Hepatic stellate cell (primary cell): ENCODE data around the gene FCER1G.

Source experiments
- DNase-seq: peaks from one replicate; pipeline ENCODE4 v3.0.0; 2011; ENCODE audit warnings: low spot score

The FCER1G gene

DNA sequence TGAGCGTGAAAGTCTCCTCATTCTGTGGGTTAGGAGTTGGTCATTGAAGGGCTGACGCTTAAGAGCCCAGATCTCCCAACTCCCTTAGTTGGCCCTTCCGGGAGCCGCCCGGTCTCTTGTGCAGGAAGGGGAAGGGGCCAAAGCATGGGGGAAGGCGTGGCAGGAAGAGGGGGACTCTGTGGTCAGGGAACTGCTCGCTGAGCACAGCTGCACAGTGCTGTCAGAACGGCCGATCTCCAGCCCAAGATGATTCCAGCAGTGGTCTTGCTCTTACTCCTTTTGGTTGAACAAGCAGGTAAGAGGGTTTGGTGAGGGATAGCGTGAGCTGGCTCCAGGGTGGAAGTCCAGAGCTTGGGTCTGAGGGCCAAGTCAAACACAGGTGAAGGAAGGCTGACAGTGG is at the start of gene FCER1G:
TSS of gene FCER1G (plus strand) at position 220 of the 400 bp plus-strand sequence. CDS start at position 247, 27 bp downstream.
- DNase-seq: no peak

DNA sequence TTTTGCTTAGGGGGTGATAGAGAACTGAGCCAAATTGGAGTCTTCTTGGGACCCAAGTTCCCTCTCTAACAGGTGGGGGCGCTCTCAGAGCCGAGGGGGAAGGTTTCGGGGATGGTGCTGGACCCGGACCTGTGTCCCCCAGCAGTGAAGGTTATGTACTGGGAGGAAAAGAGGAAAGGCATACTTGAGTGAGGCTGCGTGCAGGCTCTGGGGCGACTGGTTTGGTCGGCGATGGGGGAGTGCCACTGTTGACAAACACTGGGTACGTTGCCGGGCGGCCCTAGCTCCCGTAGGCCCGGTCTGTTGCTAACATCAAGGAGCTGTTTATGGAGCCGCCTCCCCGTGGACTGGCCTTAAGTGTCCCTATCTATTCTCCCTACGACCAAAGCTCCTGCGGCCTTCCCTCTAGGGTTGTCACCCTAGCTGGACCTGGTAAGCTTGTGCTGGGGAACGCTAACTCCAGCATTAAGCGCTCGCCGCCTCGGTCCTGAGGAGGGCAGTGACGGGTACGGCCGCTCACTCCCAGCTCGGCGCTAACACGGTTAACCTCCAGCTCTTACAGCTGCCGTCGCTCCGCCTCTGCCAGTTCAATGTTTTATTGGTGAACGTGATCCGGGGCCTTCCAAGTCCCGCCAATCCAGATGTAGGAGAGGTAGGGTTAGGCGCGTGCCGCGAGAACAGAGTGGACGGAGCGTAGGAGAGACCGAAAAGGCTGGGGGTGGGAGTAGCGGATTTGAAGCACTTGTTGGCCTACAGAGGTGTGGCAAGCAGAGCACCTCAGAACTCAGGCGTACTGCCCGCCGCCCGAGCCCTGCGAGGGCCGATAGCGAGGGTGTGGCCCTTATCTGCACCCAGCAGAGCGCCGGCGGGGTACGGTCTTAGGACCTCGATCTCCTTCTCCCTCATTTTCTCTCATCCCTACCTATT is 49.1 kb upstream of the FCER1G start, which contains the start of gene PPOX:
TSS of gene PPOX (plus strand) at position 685 of the 927 bp plus-strand sequence. CDS start 422 bp downstream, outside the sequence.
- DNase-seq: peak; percentile 97

DNA sequence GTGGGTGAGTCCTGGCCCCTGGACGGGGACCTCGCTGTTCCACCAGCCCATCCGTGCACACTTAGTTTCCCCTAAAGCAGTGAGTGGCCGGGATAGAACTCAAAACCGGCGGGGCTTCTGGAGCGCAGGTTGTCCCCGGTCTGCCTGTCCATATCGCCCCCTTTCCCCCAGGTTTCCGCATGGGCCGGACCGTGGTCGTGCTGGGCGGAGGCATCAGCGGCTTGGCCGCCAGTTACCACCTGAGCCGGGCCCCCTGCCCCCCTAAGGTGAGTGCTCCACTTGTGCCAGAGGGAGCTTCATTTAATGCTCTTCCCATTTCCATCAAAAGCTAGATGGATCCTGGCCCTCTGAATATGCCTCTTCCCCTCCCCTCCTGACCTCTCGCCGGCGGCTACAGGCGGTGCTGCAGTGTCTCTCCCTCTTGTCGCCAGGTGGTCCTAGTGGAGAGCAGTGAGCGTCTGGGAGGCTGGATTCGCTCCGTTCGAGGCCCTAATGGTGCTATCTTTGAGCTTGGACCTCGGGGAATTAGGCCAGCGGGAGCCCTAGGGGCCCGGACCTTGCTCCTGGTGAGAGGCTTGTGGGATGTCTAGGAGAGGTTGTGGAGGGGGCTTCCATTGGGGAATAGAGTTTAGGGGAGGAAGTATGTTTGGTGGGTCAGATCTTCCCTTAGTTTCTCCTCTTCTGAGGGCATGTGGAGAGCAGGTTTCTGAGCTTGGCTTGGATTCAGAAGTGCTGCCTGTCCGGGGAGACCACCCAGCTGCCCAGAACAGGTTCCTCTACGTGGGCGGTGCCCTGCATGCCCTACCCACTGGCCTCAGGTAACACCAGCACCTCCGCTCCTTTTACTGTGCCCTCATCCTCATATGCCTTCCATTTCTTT is 48.2 kb upstream of the FCER1G start:
- no peak for DNase-seq

DNA sequence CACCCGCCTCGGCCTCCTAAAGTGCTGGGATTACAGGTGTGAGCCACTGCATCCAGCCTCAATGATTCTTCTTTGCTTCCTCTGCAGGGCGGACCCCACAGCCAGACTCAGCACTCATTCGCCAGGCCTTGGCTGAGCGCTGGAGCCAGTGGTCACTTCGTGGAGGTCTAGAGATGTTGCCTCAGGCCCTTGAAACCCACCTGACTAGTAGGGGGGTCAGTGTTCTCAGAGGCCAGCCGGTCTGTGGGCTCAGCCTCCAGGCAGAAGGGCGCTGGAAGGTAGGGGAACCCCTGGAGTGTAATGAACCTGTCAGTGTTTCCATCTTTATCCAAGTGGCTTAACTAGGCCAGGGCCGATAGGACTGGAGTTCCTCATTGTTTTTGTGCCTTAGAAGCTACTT is 46.2 kb upstream of the FCER1G start:
- no peak for DNase-seq

DNA sequence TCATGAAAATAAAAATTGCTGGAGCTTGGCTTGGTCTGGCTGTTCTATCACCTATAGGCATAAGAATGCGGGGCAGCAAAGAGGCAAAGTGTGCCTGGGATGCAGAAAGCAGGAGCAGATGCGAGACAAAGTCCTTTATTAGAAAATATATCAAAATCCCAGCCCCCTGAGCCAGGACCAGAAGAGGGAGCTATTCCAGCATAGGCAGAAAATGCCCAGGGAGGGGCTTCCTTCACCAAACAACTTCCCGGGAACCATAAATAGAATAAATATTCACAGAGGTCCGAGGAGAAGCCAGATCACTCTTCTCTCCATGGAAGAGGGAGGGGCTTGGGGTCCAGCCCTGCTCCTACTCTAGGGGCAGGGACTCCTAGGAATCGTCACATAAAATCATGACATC is 43.9 kb upstream of the FCER1G start:
- no peak for DNase-seq

DNA sequence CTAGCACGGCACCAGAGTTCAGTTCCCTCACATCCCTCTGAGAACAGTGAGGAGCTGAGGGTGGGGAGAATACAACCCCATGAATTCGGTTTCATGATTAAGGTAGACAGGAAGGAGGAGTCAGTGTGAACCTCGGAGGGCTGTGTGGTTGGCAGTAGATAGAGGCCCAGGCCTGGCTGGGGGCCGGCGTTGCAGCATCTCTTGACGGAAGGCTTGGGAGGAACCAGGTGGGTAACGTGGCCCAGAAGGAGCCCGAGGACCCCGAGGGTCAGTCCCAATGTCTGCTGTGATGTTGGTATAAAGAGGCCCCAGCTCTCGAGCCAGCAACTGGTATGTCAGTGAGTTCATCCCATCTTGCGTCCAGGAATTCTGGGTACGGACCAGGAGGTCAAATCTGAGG is 43.4 kb upstream of the FCER1G start:
- DNase-seq: no peak

DNA sequence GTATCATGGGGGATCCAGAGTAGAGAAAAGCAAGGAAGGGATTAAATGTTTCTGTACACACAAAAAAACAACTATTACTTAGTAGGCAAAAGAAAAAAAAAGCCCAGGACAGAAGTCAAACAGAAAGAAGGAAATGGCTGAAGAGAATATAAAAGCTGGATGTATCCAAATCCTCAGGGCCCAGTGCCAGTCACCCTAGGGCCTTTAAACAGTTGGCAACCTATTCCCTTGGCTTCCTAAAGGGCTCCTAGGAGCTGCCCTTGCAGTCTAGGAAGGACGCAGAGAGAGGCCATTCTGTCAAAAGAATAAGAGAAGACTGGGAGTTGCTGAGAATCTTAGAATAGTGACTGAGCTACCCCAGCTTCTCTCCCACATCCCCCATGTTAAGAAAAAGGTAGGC is 42.7 kb upstream of the FCER1G start:
- DNase-seq: no peak

DNA sequence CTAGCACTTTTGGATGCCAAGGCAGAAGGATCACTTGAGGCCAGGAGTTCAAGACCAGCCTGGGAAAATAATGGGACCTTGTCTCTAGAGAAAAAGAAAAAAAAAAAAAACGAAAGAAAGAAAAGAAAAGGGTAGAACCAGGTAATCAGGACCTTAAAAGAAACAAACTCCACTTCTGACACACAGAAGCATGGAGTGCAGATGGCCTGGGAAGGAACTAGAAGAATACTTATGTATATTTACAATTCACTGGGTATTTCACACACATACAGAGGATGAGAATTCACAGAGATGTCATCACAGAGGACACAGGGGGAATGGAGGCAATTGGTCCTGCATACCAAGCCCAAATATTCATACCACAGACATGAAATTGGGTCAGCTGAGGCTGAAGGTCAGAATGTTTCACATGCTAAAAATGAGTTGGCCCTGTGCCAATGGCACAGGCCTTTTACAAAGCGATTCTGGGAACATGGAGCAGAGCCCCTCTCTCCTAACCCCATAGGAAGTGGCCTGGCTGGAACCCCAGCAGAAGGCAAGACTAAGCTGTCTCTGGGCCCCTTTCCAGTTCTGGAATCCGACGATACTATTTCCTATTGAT is 42.2 kb upstream of the FCER1G start:
- peak; percentile 97 for DNase-seq

DNA sequence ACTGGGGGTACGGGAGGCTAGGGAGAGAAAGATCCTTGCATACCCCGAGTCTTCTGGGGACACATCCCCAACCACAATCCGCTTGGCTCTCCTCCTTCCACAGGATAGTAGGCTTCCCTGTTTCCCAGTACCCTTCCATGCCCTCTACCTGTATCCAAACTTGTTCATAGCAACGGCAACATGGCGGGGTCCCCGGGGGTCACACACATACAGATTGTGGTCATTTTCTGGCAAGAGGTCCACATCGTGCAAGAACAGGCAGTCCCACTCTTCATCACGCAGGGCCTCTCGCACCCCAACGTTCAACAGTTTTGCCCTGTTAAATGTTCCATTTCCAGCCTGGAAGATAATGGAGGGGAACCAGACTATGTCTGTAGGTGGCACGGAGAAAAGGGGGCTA is 41.4 kb upstream of the FCER1G start:
- DNase-seq: no peak

DNA sequence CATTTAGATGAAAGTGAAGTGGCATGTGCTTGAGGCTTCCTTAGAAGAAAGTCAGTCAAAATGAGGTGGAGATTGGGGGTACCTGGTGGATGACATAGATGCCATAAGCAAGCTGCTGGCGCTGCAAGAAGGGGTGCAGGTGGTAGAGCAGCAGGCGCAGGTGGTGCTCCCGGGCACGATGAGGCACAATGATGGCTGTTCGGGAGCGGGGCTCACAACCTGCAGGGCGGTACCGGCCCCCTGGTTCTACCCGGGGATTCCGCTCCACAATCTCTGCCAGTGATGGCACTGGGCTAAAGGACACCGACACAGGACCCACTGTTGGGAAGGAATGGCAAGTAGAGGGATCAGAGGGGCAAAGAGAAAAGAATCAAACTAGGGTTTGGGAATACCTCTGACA is 40.2 kb upstream of the FCER1G start:
- no peak for DNase-seq

DNA sequence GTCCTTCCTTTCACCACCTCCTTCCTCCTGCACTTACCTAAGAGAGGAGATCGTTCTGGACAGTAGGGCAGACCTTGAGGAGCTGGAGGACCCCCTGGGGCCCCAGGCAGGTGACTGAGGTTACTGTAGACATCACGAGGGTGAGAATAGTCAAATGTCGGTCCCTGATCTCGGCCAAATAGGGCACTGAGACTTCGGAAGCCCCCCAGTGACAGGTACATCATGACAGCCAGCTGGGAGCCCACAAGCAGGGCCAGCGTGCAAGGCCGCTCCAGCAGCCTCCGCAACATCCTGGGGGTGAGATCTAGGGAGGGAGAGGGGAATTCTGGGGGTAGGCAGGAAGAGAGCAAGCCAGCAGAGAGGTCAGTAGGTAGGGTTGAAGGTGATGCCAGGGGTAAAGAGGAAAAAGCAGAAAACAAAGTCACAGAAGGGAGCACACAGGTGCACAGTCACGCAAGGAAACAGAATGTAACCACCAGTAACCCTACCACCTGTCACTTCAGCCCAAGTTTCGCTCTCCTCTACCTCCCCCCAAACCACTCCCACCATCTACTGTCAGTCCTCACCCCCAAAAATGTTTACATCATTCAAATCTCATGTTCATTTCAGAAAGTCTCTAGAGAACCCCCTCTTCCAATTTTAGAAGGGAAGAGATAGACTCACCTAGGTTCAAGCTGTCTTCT is 39.2 kb upstream of the FCER1G start:
- no peak for DNase-seq

DNA sequence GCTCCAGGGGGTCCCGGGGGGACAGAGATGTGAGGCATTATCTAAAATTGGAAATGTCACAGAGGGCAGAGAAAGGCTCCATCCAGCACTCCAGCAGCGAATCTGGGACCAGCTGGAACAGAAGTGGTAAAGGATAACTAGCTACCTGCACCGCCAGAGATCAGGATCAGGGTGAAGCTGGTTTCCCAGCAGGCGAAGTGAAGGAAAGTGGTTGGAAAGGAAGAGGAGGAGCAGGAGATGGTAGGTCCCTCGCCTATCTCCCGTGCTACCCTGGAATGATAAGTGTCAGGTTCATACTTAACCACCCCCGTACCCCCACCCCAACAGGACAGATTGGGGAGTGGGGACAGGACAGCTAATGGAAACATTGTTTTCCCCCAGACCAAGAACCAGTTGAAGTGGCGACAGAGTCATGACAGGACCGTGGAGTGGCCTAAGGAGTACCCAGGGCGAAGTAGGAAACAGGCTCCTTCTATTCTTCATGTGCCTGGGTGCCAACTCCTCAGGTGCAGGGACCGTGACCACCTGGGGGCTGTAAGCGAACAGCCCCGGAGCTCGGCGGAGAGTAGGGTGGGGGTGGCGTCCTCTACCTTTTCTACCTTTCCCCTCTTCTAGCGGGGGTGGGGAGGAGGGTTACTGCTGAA is 38.5 kb upstream of the FCER1G start:
- DNase-seq: peak; percentile 16

DNA sequence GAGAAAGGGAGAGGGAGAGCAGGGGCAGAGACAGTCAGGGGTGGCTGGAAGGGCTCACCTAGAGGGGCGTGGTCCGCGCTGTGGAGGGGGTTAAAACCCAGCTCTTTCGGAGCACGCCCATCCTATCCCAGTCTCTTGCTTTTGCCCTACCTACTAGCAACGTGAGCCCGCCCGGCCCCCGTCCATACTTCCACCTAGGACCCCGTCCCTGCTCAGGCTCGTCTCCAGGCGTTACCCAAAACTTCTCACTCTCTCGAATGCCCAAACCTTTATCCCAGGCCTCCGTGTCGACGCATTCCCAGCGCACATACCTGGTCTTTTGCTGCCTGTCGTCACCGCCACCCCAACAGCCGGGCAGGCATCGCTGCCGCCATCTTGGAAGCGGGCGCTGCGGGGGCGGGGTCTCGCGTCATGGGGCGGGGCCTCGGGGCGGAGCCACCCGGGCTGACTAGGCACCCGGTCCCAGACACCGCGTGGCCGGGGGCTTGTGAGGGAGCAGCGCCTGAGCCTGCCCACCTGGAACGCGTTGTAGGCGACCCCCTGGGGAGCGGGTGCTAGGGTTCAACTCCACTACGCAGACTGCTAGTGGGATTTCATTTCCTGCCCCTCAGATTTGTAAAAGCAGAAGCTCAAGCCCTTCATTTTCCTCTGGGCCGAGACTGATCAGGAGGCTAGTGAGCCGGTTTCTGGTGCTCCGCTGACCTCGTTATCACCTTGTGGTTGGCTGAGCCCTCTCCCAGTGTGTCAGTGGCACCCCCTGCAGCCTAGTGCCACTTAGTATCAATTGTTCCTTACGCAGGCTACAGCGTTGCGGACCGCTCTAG is 37.8 kb upstream of the FCER1G start, which contains the start of gene B4GALT3:
TSS of gene B4GALT3 (minus strand) at position 396 of the 824 bp plus-strand sequence. CDS start 1,447 bp downstream, outside the sequence.
- peak; percentile 94 for DNase-seq

DNA sequence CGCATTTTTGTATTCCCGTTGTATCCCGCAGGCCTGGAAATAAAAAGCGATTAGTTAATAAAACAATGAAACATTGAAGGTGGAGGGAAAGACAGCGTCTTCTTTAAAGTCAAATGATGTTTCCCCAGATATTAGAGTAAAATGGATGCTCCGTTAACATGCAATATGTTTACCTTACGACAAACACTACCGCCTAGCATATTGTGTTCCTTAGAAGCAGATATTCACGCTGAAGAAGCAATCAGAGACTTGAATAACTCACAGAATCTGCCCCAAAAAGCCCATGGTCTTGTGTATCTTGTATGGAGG is 37.2 kb upstream of the FCER1G start:
- DNase-seq: no peak

DNA sequence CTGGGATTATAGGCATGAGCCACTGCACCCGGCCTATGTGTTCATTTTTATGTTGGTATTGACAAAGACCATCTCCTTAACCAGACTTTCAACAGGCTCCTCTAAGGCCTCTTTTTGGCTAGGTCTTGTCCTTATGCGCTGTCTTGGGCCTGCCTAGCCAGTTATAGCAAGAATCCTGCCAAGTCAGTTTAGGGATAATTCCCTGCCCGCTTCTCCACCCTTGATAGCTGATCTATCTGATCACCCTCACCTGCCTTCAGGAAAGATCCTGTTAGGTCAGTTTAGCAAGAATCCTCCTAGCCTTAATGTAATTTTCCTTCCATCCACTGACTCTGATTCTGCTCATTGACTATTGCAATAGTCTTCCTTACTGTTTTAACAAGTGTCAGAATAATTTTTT is 35.4 kb upstream of the FCER1G start:
- no peak for DNase-seq

DNA sequence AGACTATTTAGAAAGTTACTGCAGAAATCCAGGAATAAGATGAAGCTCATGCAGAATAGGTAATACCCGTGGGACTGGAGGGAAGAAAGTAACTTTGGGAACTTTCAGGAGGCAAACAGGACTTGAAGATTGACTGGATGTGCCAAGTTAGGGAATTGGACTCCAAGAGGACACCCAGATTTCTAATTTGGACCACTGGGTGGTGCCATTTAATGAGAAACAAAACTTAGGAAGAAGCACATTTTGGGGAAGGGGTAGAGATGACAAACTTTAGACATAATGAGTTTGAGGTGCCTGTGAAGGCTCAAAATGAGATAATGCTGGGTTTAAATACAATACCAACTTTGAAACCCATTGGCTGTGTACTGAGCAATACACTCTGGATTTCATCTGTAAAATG is 34.5 kb upstream of the FCER1G start:
- DNase-seq: peak; percentile 27

DNA sequence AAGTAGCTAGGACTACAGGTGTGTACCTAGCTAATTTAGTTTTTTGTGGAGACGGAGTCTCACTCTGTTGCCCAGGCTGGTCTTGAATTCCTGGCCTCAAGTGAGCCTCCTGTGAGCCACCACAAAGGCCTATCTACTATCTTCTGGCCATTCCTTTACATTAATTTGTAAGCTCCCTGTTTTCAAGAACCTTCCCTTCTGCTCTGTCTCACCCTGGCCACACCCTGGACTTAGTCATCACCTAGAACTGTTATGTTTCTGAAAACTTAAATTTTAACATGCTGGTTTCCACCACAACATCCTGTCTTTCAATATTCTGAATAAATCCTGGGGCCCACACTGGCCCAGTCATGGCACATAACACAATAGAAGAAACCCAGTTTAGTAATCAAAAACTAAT is 32.9 kb upstream of the FCER1G start:
- DNase-seq: peak; percentile 53

DNA sequence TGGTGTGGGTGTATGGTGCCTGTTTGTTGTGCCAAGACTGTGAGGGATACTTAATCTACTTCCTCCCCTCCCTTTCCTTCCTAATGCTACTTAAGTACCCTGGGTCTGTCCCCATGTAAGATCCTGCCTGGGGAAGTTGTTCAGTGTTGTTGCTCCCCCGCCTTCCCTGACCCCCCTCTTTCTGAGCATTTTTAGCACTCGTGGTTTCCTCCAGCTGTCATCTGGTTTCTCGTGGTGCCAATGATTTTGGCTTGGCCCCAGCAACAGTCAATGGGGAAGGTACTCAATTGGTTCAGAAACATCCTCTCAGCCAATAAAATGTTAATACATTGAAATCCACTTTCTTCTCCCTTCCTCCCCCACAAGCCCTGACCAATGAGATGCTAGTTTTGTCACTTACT is 29.8 kb upstream of the FCER1G start:
- peak; percentile 77 for DNase-seq

DNA sequence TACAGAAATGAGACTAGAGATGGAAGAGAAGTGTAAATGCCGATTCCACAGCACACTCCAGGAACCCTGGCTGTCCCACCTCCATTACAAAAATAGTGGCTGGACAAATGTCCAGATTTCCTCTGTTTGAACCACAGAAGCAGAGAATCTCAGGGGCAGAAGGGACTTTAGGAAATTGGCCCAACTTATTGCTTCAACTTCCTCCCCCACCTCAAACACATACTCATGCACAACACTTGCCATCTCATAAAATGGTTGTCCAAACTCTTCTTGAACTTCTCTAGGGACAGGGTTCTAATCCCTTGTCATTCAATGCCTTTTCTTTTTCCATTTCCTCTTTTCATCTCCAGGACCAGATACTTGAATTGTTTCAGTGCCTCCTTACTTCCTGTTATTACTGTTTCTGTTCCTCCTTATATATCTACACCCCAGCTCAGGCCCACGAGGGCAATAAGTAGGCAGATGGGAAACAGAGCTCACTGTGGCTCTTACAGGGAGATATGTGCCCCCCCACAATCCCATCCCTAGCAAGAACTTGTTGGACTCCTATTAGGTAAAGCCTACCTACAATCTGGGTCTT is 29.3 kb upstream of the FCER1G start:
- no peak for DNase-seq

DNA sequence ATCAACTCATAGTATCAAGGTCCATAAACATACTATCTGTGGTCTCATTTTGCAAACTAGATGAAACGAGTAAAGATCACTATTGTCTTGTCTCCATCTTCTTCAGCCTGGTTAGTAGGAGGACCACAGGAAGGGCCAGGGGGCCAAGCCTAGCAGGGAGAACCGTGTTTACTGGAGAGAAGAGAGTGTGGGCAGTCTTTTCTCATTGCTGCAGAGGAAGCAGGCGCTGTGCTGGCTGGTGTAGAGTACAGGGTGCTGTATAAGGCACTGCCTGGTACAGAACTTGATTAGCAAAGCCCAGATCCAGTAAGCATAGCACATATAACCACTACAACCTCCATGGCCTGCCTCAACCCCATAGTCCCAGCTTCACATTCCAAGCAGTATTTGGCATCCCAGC is 27.8 kb upstream of the FCER1G start:
- no peak for DNase-seq
